Peyer's patch (tissue), 4 donors: Measurements from ENCODE around the gene PAM16.

Source experiments
- CTCF ChIP-seq, 6 experiments: fragments of 450-650 bp in 4 of 6; fragments of 200-600 bp in 2 of 6; sonication (generic) in 1 of 6; IDR thresholded peaks; one replicate each; pipeline ENCODE4 v1.5.1; 2017 to 2019; ENCODE audit warnings: antibody characterized with exemption in 6 of 6, mild to moderate bottlenecking in 3 of 6, moderate library complexity in 1 of 6
- POLR2A ChIP-seq, 2 donors: fragments of 450-650 bp; IDR thresholded peaks; one replicate each; pipeline ENCODE4 v1.5.1; 2017; ENCODE audit warnings: antibody characterized with exemption in 2 of 2, mild to moderate bottlenecking in 2 of 2, moderate library complexity in 2 of 2

GRCh38 chr16:4317532-4318450, 33.3 kb downstream of the PAM16 start:
- TF ChIP-seq CTCF (IDR thresholded peaks at IDR 0.05) = no peak
- TF ChIP-seq POLR2A (IDR thresholded peaks at IDR 0.05) = no peak
